ENCODE data around the gene RPP14.

RPP14 gene

DNA sequence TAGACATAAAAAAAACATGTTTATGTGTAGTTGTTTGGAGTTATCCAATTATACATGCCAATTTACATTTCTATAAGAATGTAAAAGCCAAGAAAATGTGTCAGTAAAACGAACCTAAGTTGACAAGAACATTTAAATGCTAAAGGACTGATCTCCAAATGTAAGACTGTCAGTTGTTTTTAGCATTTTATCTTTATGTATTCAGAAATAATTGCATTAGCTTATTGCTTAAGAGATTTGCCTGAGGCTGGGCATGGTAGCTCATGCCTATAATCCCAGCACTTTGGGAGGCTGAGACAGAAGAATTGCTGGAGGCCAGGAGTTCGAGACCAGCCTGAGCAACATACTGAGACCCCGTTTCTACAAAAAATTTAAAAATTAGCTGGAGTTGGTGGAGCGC lies 53.6 kb downstream of the RPP14 start:
- TF ChIP-seq ZNF8 (CRISPR knock-in tag; IDR thresholded peaks at IDR 0.05) (no peak), ZNF70 (CRISPR knock-in tag; IDR thresholded peaks at IDR 0.05) (no peak)
- TF ChIP-seq, protein P1, sequence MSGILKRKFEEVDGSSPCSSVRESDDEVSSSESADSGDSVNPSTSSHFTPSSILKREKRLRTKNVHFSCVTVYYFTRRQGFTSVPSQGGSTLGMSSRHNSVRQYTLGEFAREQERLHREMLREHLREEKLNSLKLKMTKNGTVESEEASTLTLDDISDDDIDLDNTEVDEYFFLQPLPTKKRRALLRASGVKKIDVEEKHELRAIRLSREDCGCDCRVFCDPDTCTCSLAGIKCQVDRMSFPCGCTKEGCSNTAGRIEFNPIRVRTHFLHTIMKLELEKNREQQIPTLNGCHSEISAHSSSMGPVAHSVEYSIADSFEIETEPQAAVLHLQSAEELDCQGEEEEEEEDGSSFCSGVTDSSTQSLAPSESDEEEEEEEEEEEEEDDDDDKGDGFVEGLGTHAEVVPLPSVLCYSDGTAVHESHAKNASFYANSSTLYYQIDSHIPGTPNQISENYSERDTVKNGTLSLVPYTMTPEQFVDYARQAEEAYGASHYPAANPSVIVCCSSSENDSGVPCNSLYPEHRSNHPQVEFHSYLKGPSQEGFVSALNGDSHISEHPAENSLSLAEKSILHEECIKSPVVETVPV (CRISPR knock-in tag; IDR thresholded peaks at IDR 0.05): no peak
- ATAC-seq: no peak

DNA sequence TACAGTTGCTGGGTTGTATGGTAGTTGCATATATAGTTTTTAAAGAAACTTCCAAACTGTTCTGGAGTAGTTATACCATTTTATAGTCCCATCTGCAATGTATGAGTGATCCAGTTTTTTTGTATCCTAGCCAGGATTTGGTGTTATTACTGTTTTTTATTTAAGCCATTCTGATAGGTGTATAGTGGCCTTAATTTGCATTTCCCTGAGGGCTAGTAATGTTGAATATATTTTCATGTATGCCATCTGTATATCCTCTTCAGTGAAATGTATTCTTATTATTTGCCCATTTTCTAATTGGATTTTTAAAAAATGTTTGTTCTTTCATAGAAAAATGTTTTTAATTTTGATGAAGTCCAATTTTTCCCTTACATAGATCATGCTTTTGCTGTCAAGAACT lies 55.8 kb downstream of the RPP14 start:
- ATAC-seq: no peak
- TF ChIP-seq, protein P1 (CRISPR knock-in tag; IDR thresholded peaks at IDR 0.05): no peak
- no peak for TF ChIP-seq ZFP3 (CRISPR knock-in tag; IDR thresholded peaks at IDR 0.05)

DNA sequence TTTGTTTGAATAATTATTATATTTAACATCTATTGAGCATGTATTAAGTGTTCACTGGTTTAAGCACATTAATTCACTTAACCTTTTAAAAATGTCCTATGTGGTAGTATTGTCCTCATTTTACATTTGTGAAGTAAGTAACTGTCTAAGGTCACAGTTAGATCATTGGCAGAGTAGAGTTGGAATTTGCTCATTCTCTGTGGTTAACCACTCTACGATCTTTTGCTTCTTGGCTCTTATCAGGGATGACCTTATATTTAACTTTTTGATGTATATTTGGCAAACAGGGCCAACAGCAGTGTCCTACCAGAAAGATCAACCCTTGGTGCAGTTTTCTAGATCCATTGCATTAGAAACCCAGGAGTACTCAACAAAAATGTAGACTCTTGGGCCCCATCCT lies 60.7 kb downstream of the RPP14 start:
- TF ChIP-seq CSDC2 (CRISPR knock-in tag; IDR thresholded peaks at IDR 0.05): no peak
- no peak for TF ChIP-seq TCF4 (CRISPR knock-in tag; IDR thresholded peaks at IDR 0.05; ENCODE audit: borderline replicate concordance)
- no peak for TF ChIP-seq PPARA (CRISPR knock-in tag; IDR thresholded peaks at IDR 0.05; ENCODE audit: borderline replicate concordance)
- TF ChIP-seq TOX (CRISPR knock-in tag; IDR thresholded peaks at IDR 0.05; ENCODE audit: borderline replicate concordance): no peak
- TF ChIP-seq, protein P2, sequence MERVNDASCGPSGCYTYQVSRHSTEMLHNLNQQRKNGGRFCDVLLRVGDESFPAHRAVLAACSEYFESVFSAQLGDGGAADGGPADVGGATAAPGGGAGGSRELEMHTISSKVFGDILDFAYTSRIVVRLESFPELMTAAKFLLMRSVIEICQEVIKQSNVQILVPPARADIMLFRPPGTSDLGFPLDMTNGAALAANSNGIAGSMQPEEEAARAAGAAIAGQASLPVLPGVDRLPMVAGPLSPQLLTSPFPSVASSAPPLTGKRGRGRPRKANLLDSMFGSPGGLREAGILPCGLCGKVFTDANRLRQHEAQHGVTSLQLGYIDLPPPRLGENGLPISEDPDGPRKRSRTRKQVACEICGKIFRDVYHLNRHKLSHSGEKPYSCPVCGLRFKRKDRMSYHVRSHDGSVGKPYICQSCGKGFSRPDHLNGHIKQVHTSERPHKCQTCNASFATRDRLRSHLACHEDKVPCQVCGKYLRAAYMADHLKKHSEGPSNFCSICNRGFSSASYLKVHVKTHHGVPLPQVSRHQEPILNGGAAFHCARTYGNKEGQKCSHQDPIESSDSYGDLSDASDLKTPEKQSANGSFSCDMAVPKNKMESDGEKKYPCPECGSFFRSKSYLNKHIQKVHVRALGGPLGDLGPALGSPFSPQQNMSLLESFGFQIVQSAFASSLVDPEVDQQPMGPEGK (CRISPR knock-in tag; IDR thresholded peaks at IDR 0.05; ENCODE audit: borderline replicate concordance): no peak

DNA sequence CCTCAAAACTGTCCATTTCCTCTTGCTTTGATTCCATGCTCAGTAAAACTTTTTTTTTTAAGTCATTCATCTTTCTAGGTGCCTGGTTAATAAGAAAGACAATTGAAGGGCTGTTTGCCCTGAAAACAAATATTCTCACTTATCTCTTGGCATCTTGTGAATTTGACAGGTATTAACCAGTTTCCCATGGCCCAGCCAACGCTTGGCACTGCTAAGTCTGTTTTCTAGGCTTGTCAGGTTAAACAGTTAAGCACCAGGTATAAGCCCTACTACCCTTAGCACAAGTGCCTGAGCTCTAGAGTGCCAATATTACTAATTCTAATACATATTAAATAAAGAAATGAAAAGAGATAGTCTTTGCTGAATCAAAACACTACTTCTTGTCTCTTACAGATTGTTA lies 63.0 kb downstream of the RPP14 start:
- no peak for ATAC-seq
- TF ChIP-seq, protein P3, sequence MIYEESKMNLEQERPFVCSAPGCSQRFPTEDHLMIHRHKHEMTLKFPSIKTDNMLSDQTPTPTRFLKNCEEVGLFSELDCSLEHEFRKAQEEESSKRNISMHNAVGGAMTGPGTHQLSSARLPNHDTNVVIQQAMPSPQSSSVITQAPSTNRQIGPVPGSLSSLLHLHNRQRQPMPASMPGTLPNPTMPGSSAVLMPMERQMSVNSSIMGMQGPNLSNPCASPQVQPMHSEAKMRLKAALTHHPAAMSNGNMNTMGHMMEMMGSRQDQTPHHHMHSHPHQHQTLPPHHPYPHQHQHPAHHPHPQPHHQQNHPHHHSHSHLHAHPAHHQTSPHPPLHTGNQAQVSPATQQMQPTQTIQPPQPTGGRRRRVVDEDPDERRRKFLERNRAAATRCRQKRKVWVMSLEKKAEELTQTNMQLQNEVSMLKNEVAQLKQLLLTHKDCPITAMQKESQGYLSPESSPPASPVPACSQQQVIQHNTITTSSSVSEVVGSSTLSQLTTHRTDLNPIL (CRISPR knock-in tag; IDR thresholded peaks at IDR 0.05; ENCODE audit: low read depth): no peak
- TF ChIP-seq, protein P4, sequence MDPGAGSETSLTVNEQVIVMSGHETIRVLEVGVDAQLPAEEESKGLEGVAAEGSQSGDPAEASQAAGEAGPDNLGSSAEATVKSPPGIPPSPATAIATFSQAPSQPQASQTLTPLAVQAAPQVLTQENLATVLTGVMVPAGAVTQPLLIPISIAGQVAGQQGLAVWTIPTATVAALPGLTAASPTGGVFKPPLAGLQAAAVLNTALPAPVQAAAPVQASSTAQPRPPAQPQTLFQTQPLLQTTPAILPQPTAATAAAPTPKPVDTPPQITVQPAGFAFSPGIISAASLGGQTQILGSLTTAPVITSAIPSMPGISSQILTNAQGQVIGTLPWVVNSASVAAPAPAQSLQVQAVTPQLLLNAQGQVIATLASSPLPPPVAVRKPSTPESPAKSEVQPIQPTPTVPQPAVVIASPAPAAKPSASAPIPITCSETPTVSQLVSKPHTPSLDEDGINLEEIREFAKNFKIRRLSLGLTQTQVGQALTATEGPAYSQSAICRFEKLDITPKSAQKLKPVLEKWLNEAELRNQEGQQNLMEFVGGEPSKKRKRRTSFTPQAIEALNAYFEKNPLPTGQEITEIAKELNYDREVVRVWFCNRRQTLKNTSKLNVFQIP (CRISPR knock-in tag; IDR thresholded peaks at IDR 0.05; ENCODE audit: borderline replicate concordance, low read depth): no peak
- TF ChIP-seq TCF4 (CRISPR knock-in tag; IDR thresholded peaks at IDR 0.05; ENCODE audit: borderline replicate concordance): no peak
- TF ChIP-seq, protein P1 (CRISPR knock-in tag; IDR thresholded peaks at IDR 0.05): no peak
- TF ChIP-seq ZFP30 (CRISPR knock-in tag; IDR thresholded peaks at IDR 0.05): no peak
- TF ChIP-seq RARB (CRISPR knock-in tag; IDR thresholded peaks at IDR 0.05): no peak
- TF ChIP-seq, protein P5, sequence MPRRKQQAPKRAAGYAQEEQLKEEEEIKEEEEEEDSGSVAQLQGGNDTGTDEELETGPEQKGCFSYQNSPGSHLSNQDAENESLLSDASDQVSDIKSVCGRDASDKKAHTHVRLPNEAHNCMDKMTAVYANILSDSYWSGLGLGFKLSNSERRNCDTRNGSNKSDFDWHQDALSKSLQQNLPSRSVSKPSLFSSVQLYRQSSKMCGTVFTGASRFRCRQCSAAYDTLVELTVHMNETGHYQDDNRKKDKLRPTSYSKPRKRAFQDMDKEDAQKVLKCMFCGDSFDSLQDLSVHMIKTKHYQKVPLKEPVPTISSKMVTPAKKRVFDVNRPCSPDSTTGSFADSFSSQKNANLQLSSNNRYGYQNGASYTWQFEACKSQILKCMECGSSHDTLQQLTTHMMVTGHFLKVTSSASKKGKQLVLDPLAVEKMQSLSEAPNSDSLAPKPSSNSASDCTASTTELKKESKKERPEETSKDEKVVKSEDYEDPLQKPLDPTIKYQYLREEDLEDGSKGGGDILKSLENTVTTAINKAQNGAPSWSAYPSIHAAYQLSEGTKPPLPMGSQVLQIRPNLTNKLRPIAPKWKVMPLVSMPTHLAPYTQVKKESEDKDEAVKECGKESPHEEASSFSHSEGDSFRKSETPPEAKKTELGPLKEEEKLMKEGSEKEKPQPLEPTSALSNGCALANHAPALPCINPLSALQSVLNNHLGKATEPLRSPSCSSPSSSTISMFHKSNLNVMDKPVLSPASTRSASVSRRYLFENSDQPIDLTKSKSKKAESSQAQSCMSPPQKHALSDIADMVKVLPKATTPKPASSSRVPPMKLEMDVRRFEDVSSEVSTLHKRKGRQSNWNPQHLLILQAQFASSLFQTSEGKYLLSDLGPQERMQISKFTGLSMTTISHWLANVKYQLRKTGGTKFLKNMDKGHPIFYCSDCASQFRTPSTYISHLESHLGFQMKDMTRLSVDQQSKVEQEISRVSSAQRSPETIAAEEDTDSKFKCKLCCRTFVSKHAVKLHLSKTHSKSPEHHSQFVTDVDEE (CRISPR knock-in tag; IDR thresholded peaks at IDR 0.05): no peak
- no peak for TF ChIP-seq ZC3H10 (CRISPR knock-in tag; IDR thresholded peaks at IDR 0.05)

More for the DNA sequence above, 60.7 kb downstream of the RPP14 start:
- no peak for ATAC-seq

Data from SK-N-SH treated with all-trans-retinoic acid at 6 μM for 48 hours (cell line).